Activated CD8-positive, alpha-beta memory T cell treated with anti-CD3 and anti-CD28 coated beads, Interleukin-2, amount 50 U/mL, for 48 hours (primary cell): Measurements from ENCODE around the gene MMADHC.

Experiments
- DNase-seq: peaks from one replicate; pipeline ENCODE4 v3.0.0-alpha.2; 2020

The MMADHC gene

GRCh38 chr2:149544692-149545091 lies 42.9 kb downstream of the MMADHC start:
- no peak for DNase-seq

GRCh38 chr2:149543845-149544244 lies 43.7 kb downstream of the MMADHC start:
- no peak for DNase-seq

- no peak for DNase-seq
Observed at GRCh38 chr2:149540138-149540537, 47.4 kb downstream of the MMADHC start.

- DNase-seq: no peak
Observed at GRCh38 chr2:149538138-149538833, 49.3 kb downstream of the MMADHC start.

GRCh38 chr2:149537092-149537726 lies 50.4 kb downstream of the MMADHC start:
- DNase-seq: no peak

- DNase-seq: no peak
Observed at GRCh38 chr2:149536649-149537048, 50.9 kb downstream of the MMADHC start.

- no peak for DNase-seq
Observed at GRCh38 chr2:149534674-149535073, 52.9 kb downstream of the MMADHC start.

- DNase-seq: no peak
Observed at GRCh38 chr2:149528983-149529382, 58.6 kb downstream of the MMADHC start.

GRCh38 chr2:149527998-149528755 lies 59.4 kb downstream of the MMADHC start:
- DNase-seq: no peak

- no peak for DNase-seq
Observed at GRCh38 chr2:149526689-149527088, 60.9 kb downstream of the MMADHC start.

GRCh38 chr2:149525323-149525722 lies 62.3 kb downstream of the MMADHC start:
- no peak for DNase-seq
